Measurements from ENCODE around the gene UBL5. TPM values are rescaled to one million over a fixed set of nuclear protein-coding genes. Genes with fewer than 3 reads are reported as not detected.
"Not testable (repeated sequence)": the region's sequence is repeated elsewhere in the genome, so short reads cannot be mapped to it uniquely, and the experiment has no call there.

Gene UBL5
- total RNA-seq, 1 experiment from 2014 or later: 225 TPM

GRCh38 chr19:9808855-9809824 lies 18.6 kb upstream of the UBL5 start:
- DNase-seq (ENCODE audit: low read depth): no peak

GRCh38 chr19:9811139-9811538 lies 16.6 kb upstream of the UBL5 start:
- no peak for DNase-seq (ENCODE audit: low read depth)

GRCh38 chr19:9818175-9818733 lies 9.5 kb upstream of the UBL5 start:
- no peak for DNase-seq (ENCODE audit: low read depth)

- peak; percentile 97 for DNase-seq (ENCODE audit: low read depth)
These were observed 8.8 kb upstream of the UBL5 start, which contains the start of gene FBXL12 for GRCh38 chr19:9818734-9819595. Gene FBXL12, minus strand, starts transcription at chr19:9819079. Its CDS starts 266 bp downstream, at chr19:9818813.

- no peak for DNase-seq (ENCODE audit: low read depth)
These were observed 8.2 kb upstream of the UBL5 start for GRCh38 chr19:9819596-9819909.

GRCh38 chr19:9820034-9820433 lies 7.7 kb upstream of the UBL5 start:
- DNase-seq (ENCODE audit: low read depth): not testable (repeated sequence)

- no peak for DNase-seq (ENCODE audit: low read depth)
These were observed 3.9 kb upstream of the UBL5 start for GRCh38 chr19:9823816-9824215.

- no peak for DNase-seq (ENCODE audit: low read depth)
These were observed 889 bp downstream of the UBL5 start for GRCh38 chr19:9828551-9829063.

GRCh38 chr19:9834307-9834725 lies 6.6 kb downstream of the UBL5 start:
- no peak for DNase-seq (ENCODE audit: low read depth)

- DNase-seq (ENCODE audit: low read depth): peak; percentile 98
These were observed 7.2 kb downstream of the UBL5 start, which contains the start of gene PIN1 for GRCh38 chr19:9834726-9835506. Gene PIN1, plus strand, starts transcription at chr19:9835318. Its CDS starts 27 bp downstream, at chr19:9835345.

GRCh38 chr19:9835507-9835949 lies 7.8 kb downstream of the UBL5 start:
- no peak for DNase-seq (ENCODE audit: low read depth)

GRCh38 chr19:9836021-9836420 lies 8.3 kb downstream of the UBL5 start:
- DNase-seq (ENCODE audit: low read depth): no peak

GRCh38 chr19:9838324-9838723 lies 10.6 kb downstream of the UBL5 start:
- DNase-seq (ENCODE audit: low read depth): no peak

GRCh38 chr19:9839415-9839814 lies 11.7 kb downstream of the UBL5 start:
- DNase-seq (ENCODE audit: low read depth): no peak

- DNase-seq (ENCODE audit: low read depth): no peak
These were observed 15.3 kb downstream of the UBL5 start for GRCh38 chr19:9842834-9843625.

GRCh38 chr19:9843626-9844273 lies 16.0 kb downstream of the UBL5 start:
- DNase-seq (ENCODE audit: low read depth): not testable (repeated sequence)

GRCh38 chr19:9847087-9847671 lies 19.5 kb downstream of the UBL5 start:
- DNase-seq (ENCODE audit: low read depth): peak; percentile 90

- DNase-seq (ENCODE audit: low read depth): no peak
These were observed 20.3 kb downstream of the UBL5 start for GRCh38 chr19:9848060-9848459.

GRCh38 chr19:9848762-9849161 lies 21.0 kb downstream of the UBL5 start:
- no peak for DNase-seq (ENCODE audit: low read depth)

Measured in HT1080 (cell line).